ENCODE results near the gene YAP1.

DNA sequence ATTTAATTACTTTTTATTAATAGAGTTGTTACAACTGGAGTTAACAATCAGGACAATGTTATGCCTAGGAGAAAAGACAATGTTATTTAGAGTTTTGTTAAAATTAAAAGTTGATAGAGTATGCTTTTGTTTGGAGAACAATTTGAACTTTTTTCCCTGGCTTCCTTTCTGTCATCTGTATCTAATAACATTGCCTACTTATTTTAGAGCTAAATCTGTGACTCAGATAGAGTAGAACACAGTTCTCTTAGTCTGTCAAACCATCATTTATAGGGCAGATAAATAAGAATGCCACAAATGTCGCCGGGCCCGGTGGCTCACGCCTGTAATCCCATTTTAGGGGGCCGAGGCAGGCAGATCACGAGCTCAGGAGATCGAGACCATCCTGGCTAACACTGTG is 28.9 kb upstream of the YAP1 start:
- TF ChIP-seq, protein P1, sequence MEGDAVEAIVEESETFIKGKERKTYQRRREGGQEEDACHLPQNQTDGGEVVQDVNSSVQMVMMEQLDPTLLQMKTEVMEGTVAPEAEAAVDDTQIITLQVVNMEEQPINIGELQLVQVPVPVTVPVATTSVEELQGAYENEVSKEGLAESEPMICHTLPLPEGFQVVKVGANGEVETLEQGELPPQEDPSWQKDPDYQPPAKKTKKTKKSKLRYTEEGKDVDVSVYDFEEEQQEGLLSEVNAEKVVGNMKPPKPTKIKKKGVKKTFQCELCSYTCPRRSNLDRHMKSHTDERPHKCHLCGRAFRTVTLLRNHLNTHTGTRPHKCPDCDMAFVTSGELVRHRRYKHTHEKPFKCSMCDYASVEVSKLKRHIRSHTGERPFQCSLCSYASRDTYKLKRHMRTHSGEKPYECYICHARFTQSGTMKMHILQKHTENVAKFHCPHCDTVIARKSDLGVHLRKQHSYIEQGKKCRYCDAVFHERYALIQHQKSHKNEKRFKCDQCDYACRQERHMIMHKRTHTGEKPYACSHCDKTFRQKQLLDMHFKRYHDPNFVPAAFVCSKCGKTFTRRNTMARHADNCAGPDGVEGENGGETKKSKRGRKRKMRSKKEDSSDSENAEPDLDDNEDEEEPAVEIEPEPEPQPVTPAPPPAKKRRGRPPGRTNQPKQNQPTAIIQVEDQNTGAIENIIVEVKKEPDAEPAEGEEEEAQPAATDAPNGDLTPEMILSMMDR (IDR thresholded peaks at IDR 0.05), result no peak
- TF ChIP-seq POLR2A (IDR thresholded peaks at IDR 0.05), result no peak

All from heart left ventricle (tissue), 13 donors.